Neural cell (in vitro differentiated cells): ENCODE measurements around the gene FBXO3.

Source experiments
- EP300 ChIP-seq: fragments of 450-650 bp; conservative IDR thresholded peaks from 2 replicates; pipeline ENCODE4 v1.6.1; 2014; ENCODE audit warnings: antibody characterized with exemption, mild to moderate bottlenecking, moderate library complexity; ENCODE audit not compliant: poor library complexity, severe bottlenecking
- EZH2 ChIP-seq: fragments of 200-600, 300-800 bp; shearing (Covaris generic), sonication (generic); IDR thresholded peaks from 2 replicates; pipeline ENCODE4 v1.6.1; 2014; ENCODE audit warnings: antibody characterized with exemption, low read length, borderline replicate concordance, mild to moderate bottlenecking; ENCODE audit not compliant: insufficient read depth, poor library complexity, severe bottlenecking
- POLR2AphosphoS5 ChIP-seq: IDR thresholded peaks from 2 replicates; pipeline ENCODE4 v1.6.1; 2012
- REST ChIP-seq: IDR thresholded peaks from 2 replicates; pipeline ENCODE4 v1.6.1; 2012; ENCODE audit warnings: borderline replicate concordance
- SMC3 ChIP-seq: fragments of 450-650 bp; conservative IDR thresholded peaks from 2 replicates; pipeline ENCODE4 v1.6.1; 2014; ENCODE audit warnings: antibody characterized with exemption, mild to moderate bottlenecking, moderate library complexity; ENCODE audit not compliant: poor library complexity
- TAF1 ChIP-seq: IDR thresholded peaks from 2 replicates; pipeline ENCODE4 v1.6.1; 2012; ENCODE audit warnings: low read depth
- TF ChIP-seq, protein P1 (sequence below): fragments of 450-650 bp; IDR thresholded peaks from 2 replicates; pipeline ENCODE4 v1.5.1; 2014; ENCODE audit warnings: antibody characterized with exemption, mild to moderate bottlenecking, moderate library complexity; ENCODE audit not compliant: poor library complexity, severe bottlenecking

DNA sequence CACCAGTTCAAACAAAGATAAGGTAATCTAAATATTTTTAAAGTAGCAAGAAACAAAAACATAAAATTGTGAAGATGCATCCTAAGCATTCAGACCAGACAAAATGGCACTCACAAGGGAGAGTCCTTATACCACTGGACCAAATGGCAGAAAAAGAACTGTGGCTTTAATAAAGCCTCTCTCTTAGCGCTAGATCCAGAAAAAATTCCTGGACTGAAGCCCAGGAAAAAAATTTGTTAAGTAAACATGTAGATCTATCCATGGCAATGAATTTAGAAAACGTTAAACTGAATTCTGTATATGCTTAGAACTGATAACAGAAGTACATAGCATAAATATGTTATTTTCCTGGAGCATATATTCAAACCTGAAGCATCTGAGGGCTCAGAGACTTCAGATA, 26.3 kb downstream of the FBXO3 start:
- no peak for TF ChIP-seq EZH2
- no peak for TF ChIP-seq REST
- TF ChIP-seq, protein P1, sequence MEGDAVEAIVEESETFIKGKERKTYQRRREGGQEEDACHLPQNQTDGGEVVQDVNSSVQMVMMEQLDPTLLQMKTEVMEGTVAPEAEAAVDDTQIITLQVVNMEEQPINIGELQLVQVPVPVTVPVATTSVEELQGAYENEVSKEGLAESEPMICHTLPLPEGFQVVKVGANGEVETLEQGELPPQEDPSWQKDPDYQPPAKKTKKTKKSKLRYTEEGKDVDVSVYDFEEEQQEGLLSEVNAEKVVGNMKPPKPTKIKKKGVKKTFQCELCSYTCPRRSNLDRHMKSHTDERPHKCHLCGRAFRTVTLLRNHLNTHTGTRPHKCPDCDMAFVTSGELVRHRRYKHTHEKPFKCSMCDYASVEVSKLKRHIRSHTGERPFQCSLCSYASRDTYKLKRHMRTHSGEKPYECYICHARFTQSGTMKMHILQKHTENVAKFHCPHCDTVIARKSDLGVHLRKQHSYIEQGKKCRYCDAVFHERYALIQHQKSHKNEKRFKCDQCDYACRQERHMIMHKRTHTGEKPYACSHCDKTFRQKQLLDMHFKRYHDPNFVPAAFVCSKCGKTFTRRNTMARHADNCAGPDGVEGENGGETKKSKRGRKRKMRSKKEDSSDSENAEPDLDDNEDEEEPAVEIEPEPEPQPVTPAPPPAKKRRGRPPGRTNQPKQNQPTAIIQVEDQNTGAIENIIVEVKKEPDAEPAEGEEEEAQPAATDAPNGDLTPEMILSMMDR = no peak
- TF ChIP-seq POLR2AphosphoS5 = no peak
- TF ChIP-seq EP300 = no peak
- TF ChIP-seq TAF1 = no peak
- no peak for TF ChIP-seq SMC3
